HepG2 (cell line): ENCODE results near the gene LRRC27.

Source experiments
- SIN3A ChIP-seq: IDR thresholded peaks from 2 replicates; pipeline ENCODE4 v1.6.1; 2011; ENCODE audit warnings: low read depth, mild to moderate bottlenecking, control low read depth, low read length, borderline replicate concordance
- ZNF34 ChIP-seq: sonication (generic); formaldehyde crosslinking; IDR thresholded peaks from 2 replicates; pipeline ENCODE4 v1.4.0; 2020; ENCODE audit warnings: mild to moderate bottlenecking, missing genetic modification reagents, borderline replicate concordance
- ZNF747 ChIP-seq: sonication (generic); formaldehyde crosslinking; IDR thresholded peaks from 2 replicates; pipeline ENCODE4 v1.8.1; 2023; ENCODE audit warnings: missing genetic modification reagents, mild to moderate bottlenecking, borderline replicate concordance
- ZSCAN29 ChIP-seq: sonication (generic); formaldehyde crosslinking; conservative IDR thresholded peaks from 2 replicates; pipeline ENCODE4 v1.4.0; 2020; ENCODE audit warnings: mild to moderate bottlenecking, missing genetic modification reagents

GRCh38 chr10:132425029-132425756 lies 93.2 kb downstream of the LRRC27 start:
- TF ChIP-seq ZNF747 (no peak), ZSCAN29 (CRISPR knock-in tag) (no peak), SIN3A (no peak), ZNF34 (CRISPR knock-in tag) (no peak)
